Naive thymus-derived CD4-positive, alpha-beta T cell (primary cell): ENCODE data around the gene PSMD7. TPM values are rescaled to one million over a fixed set of nuclear protein-coding genes. Genes with fewer than 3 reads are reported as not detected.
A peak's percentile ranks its signal among the peaks of the same experiment; 100 is the strongest.

ENCODE experiments used
- ATAC-seq: fragments of 150-1000 bp; cut with Tn5 transposase; 2 replicates; pipeline ENCODE4 v1.10.0; 2021; ENCODE audit warnings: mild to moderate bottlenecking, moderate library complexity
- CTCF ChIA-PET: fragments of 350-600 bp; sonication (Branson Sonifier 250); formaldehyde crosslinking; loops from one replicate; lab custom pipeline; 2021; ENCODE audit warnings: antibody characterized with exemption; lab: Charles Lee
- POLR2A ChIA-PET: fragments of 350-600 bp; sonication (Branson Sonifier 250); formaldehyde crosslinking; loops from one replicate; lab custom pipeline; 2021; ENCODE audit warnings: antibody characterized with exemption, inconsistent platforms; lab: Charles Lee
- DNase-seq, 9 donors: peaks; one replicate each; pipeline versions ENCODE4 v3.0.0 to v3.0.0-alpha.2; 2020 to 2022; ENCODE audit warnings: mixed read lengths in 1 of 9
- H3K27ac ChIP-seq: one replicate; pipeline ENCODE4 v1.7.0; 2013; ENCODE audit warnings: mild to moderate bottlenecking, low read depth, low read length, moderate library complexity
- H3K27me3 ChIP-seq, 2 donors: one replicate each; pipeline ENCODE4 v1.7.0; 2013; ENCODE audit warnings: low read length in 2 of 2, mild to moderate bottlenecking in 2 of 2, moderate library complexity in 2 of 2; ENCODE audit not compliant: control insufficient read depth in 2 of 2, insufficient read depth in 2 of 2
- H3K36me3 ChIP-seq, 3 experiments: 1 replicate in 2 of 3; 2 replicates in 1 of 3; pipeline ENCODE4 v1.7.0; 2013; ENCODE audit warnings: low read length in 3 of 3, mild to moderate bottlenecking in 3 of 3, moderate library complexity in 1 of 3; ENCODE audit not compliant: insufficient read depth in 3 of 3, control insufficient read depth in 2 of 3
- H3K4me1 ChIP-seq, 2 donors: one replicate each; pipeline ENCODE4 v1.7.0; 2013; ENCODE audit warnings: low read length in 2 of 2, mild to moderate bottlenecking in 2 of 2, moderate library complexity in 1 of 2; ENCODE audit not compliant: control insufficient read depth in 2 of 2, insufficient read depth in 2 of 2
- H3K4me3 ChIP-seq: 2 replicates; pipeline ENCODE4 v1.7.0; 2013; ENCODE audit warnings: mild to moderate bottlenecking, low read length
- H3K9me3 ChIP-seq, 3 experiments: 1 replicate in 2 of 3; 2 replicates in 1 of 3; pipeline ENCODE4 v1.7.0; 2013; ENCODE audit warnings: low read length in 3 of 3; ENCODE audit not compliant: control insufficient read depth in 2 of 3
- H3K27ac Mint-ChIP-seq, 9 donors: one replicate each; pipeline ENCODE4 v1.8.0; 2020 to 2022; ENCODE audit warnings: mixed read lengths in 9 of 9, mild to moderate bottlenecking in 8 of 9, moderate library complexity in 5 of 9, inconsistent platforms in 2 of 9
- H3K27me3 Mint-ChIP-seq, 5 donors: one replicate each; pipeline ENCODE4 v1.8.0; 2021 to 2022; ENCODE audit warnings: mixed read lengths in 5 of 5, mild to moderate bottlenecking in 1 of 5
- H3K36me3 Mint-ChIP-seq, 5 donors: one replicate each; pipeline ENCODE4 v1.8.0; 2020 to 2022; ENCODE audit warnings: mixed read lengths in 5 of 5, mild to moderate bottlenecking in 3 of 5, inconsistent platforms in 1 of 5
- H3K4me1 Mint-ChIP-seq, 7 donors: one replicate each; pipeline ENCODE4 v1.8.0; 2020 to 2022; ENCODE audit warnings: mixed read lengths in 7 of 7, mild to moderate bottlenecking in 3 of 7, inconsistent platforms in 1 of 7
- H3K4me3 Mint-ChIP-seq, 10 donors: one replicate each; pipeline ENCODE4 v1.8.0; 2020 to 2022; ENCODE audit warnings: mild to moderate bottlenecking in 10 of 10, mixed read lengths in 10 of 10, moderate library complexity in 6 of 10, inconsistent platforms in 2 of 10
- H3K9me3 Mint-ChIP-seq, 11 donors: one replicate each; pipeline ENCODE4 v1.8.0; 2020 to 2022; ENCODE audit warnings: mixed read lengths in 11 of 11, mild to moderate bottlenecking in 4 of 11, inconsistent platforms in 1 of 11, moderate library complexity in 1 of 11
- intact Hi-C, 2 donors: fragments of 100-400 bp; cut with micrococcal nuclease; formaldehyde crosslinking; loops; one replicate each; pipeline ENCODE4 v1.15.1; 2023
- polyA plus RNA-seq, 2 donors: library from polyadenylated mRNA; unstranded; fragments of 300-500 nt; fragmentation: Illumina TruSeq; gene quantifications; one replicate each; pipeline ENCODE4 v1.2.3, GENCODE V29; 2021
- total RNA-seq, 6 experiments: library from RNA in 5 of 6; stranded (reverse) in 5 of 6; gene quantifications; 1 replicate in 5 of 6; 2 replicates in 1 of 6; pipeline ENCODE4 v1.2.3 and lab custom pipeline; 2021 to 2026

The PSMD7 gene
- total and polyA plus RNA-seq, 7 experiments from 2014 or later = 61.1 to 126 (median 86.7) TPM

GRCh38 chr16:74304164-74304834, 7.7 kb downstream of the PSMD7 start:
- H3K4me1 Mint-ChIP-seq = peaks cover 4 to 13% (median 8%) of the 10 kb centered on the region in 7 donors

DNA sequence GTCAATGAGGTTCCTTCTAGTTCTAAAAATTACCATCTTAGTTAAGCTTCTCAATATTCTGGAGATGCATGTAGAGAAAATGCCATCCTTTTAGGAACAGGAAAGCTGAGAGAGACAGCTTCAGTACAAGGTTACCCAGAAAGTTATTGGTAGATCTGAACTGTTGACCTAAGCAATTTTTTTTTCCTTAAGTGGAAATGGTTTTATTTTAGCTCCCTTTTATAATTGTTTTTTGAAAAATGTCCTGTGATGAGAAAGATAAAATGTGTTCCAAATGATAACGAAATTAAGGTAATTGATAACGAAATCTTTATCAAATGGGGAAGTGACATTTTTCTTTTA, 8.2 kb downstream of the PSMD7 start:
- ATAC-seq = no peak
- Mint-ChIP-seq H3K27ac (no peak overlapping the region), H3K4me3 (no peak overlapping the region)

More at GRCh38 chr16:74304164-74304834, 7.7 kb downstream of the PSMD7 start:
- Histone ChIP-seq H3K4me1 (peaks cover 0 to 3% of the 10 kb centered on the region in 2 donors), H3K36me3 (peaks cover 46 to 79% (median 55%) of the 10 kb centered on the region in 3 experiments), H3K9me3 (no peaks in the 10 kb centered on the region), H3K4me3 (no peak overlapping the region), H3K27me3 (no peaks in the 10 kb centered on the region), H3K27ac (no peak overlapping the region)
- Mint-ChIP-seq H3K36me3 (peaks cover 6 to 44% (median 26%) of the 10 kb centered on the region in 5 donors), H3K9me3 (no peaks in the 10 kb centered on the region), H3K27me3 (no peaks in the 10 kb centered on the region), H3K4me3 (no peak overlapping the region), H3K27ac (no peak overlapping the region)
- intact Hi-C loops = no loop called here
- ChIA-PET CTCF (no interaction called here), POLR2A (interaction anchor here (0.6 to 1.3 kb wide), 2 partner anchors 9 to 12 kb away, joined by 3 to 5 read pairs; no protein-coding TSS in a partner anchor)
- ATAC-seq = no peak
- no peak for DNase-seq

DNA sequence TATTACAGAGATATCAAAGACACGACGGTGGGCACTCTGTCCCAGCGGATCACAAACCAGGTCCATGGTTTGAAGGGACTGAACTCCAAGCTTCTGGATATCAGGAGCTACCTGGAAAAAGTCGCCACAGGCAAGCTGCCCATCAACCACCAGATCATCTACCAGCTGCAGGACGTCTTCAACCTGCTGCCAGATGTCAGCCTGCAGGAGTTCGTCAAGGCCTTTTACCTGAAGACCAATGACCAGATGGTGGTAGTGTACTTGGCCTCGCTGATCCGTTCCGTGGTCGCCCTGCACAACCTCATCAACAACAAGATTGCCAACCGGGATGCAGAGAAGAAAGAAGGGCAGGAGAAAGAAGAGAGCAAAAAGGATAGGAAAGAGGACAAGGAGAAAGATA, 8.7 kb downstream of the PSMD7 start:
- Mint-ChIP-seq H3K27ac (peak overlapping the region in 1 of 9 donors; percentile 61), H3K36me3 (peaks cover 6 to 40% (median 21%) of the 10 kb centered on the region in 5 donors), H3K9me3 (no peaks in the 10 kb centered on the region), H3K4me3 (no peak overlapping the region), H3K27me3 (no peaks in the 10 kb centered on the region), H3K4me1 (peaks cover 0 to 4% (median 3%) of the 10 kb centered on the region in 7 donors)
- Histone ChIP-seq H3K9me3 (no peaks in the 10 kb centered on the region), H3K4me1 (no peaks in the 10 kb centered on the region), H3K36me3 (peaks cover 46 to 74% (median 50%) of the 10 kb centered on the region in 3 experiments), H3K27me3 (no peaks in the 10 kb centered on the region), H3K27ac (no peak overlapping the region), H3K4me3 (no peak overlapping the region)
- intact Hi-C loops = loop anchor here in 1 of 2 donors (5.0 kb wide), 1 partner anchor 127 kb away; no protein-coding TSS in a partner anchor
- no peak for ATAC-seq
- POLR2A ChIA-PET = interaction anchor here (1.3 to 3.8 kb wide), 2 partner anchors 8 to 11 kb away, joined by 5 to 19 read pairs; partner anchors contain the start of gene PSMD7
- no peak for DNase-seq
- CTCF ChIA-PET = no interaction called here

More for the DNA sequence above, 8.2 kb downstream of the PSMD7 start:
- peaks cover 6 to 44% (median 24%) of the 10 kb centered on the region in 5 donors for H3K36me3 Mint-ChIP-seq
- intact Hi-C loops = loop anchor here in 1 of 2 donors (5.0 kb wide), 1 partner anchor 127 kb away; no protein-coding TSS in a partner anchor
- Histone ChIP-seq H3K27ac (no peak overlapping the region), H3K27me3 (no peaks in the 10 kb centered on the region), H3K4me1 (peaks cover 0 to 1% of the 10 kb centered on the region in 2 donors), H3K9me3 (no peaks in the 10 kb centered on the region), H3K4me3 (no peak overlapping the region), H3K36me3 (peaks cover 46 to 78% (median 53%) of the 10 kb centered on the region in 3 experiments)
- CTCF ChIA-PET = no interaction called here
- no peak for DNase-seq
- POLR2A ChIA-PET = interaction anchor here (0.6 to 1.3 kb wide), 2 partner anchors 9 to 11 kb away, joined by 3 to 5 read pairs; no protein-coding TSS in a partner anchor
- H3K4me1 Mint-ChIP-seq = peaks cover 0 to 8% (median 5%) of the 10 kb centered on the region in 7 donors
- H3K9me3 Mint-ChIP-seq = no peaks in the 10 kb centered on the region
- H3K27me3 Mint-ChIP-seq = no peaks in the 10 kb centered on the region

DNA sequence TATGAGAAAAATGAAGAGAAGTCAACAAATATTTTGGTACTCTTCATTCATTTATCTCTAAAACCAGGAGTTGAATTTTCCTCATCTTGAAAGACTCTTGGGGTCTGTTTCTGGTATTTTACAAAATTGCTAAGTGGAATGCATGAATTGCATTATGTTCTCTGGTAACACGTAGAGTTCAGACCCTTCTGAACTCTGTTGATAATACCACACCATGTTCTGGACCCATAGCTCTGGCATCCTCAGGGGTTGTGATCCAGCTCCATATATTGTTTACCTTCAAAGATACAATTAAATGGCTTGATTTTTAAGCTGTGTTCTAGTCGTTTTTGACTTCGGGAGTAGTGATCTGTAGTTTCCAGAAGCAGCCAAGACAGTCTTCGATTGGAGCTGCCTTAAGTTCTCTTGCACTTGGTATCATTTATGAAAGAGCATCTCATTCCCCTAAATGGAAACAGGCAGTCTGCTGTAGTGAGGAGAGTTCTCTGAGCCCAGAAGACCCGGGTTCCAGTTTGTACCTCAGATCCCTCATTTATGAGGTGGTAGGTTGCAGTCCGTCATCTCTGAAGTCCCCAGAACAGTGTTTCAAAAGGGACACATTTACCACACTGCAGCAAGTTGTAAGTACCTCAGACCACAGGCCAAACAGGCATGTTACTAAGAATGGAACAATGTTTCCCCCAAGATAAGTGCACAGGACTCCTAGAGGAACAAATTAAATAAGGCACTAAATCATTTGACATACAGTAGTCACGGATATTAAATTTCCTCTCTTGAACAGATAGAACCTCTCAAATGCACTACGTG, 9.6 kb downstream of the PSMD7 start:
- Histone ChIP-seq H3K27me3 (no peaks in the 10 kb centered on the region), H3K4me1 (no peaks in the 10 kb centered on the region), H3K4me3 (no peak overlapping the region), H3K36me3 (peaks cover 41 to 65% (median 41%) of the 10 kb centered on the region in 3 experiments), H3K9me3 (no peaks in the 10 kb centered on the region), H3K27ac (peak overlapping the region; percentile 11)
- ChIA-PET CTCF (interaction anchor here (0.6 kb wide), 1 partner anchor 130 kb away, joined by 3 read pairs; no protein-coding TSS in a partner anchor), POLR2A (interaction anchor here (3.8 kb wide), 1 partner anchor 9 kb away, joined by 19 read pairs; the partner anchor contains the start of gene PSMD7)
- H3K27me3 Mint-ChIP-seq = no peaks in the 10 kb centered on the region
- H3K4me1 Mint-ChIP-seq = peaks cover 0 to 4% (median 1%) of the 10 kb centered on the region in 7 donors
- intact Hi-C loops = loop anchor here in 1 of 2 donors (5.0 kb wide), 1 partner anchor 126 kb away; no protein-coding TSS in a partner anchor
- DNase-seq (no peak), ATAC-seq (no peak)
- peak overlapping the region in 2 of 9 donors; percentile 38 to 46 for H3K27ac Mint-ChIP-seq
- H3K9me3 Mint-ChIP-seq = no peaks in the 10 kb centered on the region
- H3K4me3 Mint-ChIP-seq = no peak overlapping the region
- H3K36me3 Mint-ChIP-seq = peaks cover 6 to 36% (median 17%) of the 10 kb centered on the region in 5 donors

- POLR2A ChIA-PET = interaction anchor here (3.8 kb wide), 1 partner anchor 10 kb away, joined by 19 read pairs; the partner anchor contains the start of gene PSMD7
- no peak for DNase-seq
- H3K27ac ChIP-seq = peak overlapping the region; percentile 11
- Mint-ChIP-seq H3K9me3 (no peaks in the 10 kb centered on the region), H3K4me3 (no peak overlapping the region), H3K27ac (peak overlapping the region in 3 of 9 donors; percentile 13 to 45 (median 14)), H3K27me3 (no peaks in the 10 kb centered on the region), H3K36me3 (peaks cover 6 to 27% (median 14%) of the 10 kb centered on the region in 5 donors), H3K4me1 (peaks cover 0 to 4% (median 0%) of the 10 kb centered on the region in 7 donors)
- ATAC-seq = no peak
- H3K4me3 ChIP-seq = no peak overlapping the region
- no peaks in the 10 kb centered on the region for H3K4me1 ChIP-seq
- intact Hi-C loops = loop anchor here in 1 of 2 donors (5.0 kb wide), 1 partner anchor 125 kb away; no protein-coding TSS in a partner anchor
- no peaks in the 10 kb centered on the region for H3K27me3 ChIP-seq
- no peaks in the 10 kb centered on the region for H3K9me3 ChIP-seq
- H3K36me3 ChIP-seq = peaks cover 29 to 53% (median 29%) of the 10 kb centered on the region in 3 experiments
- CTCF ChIA-PET = interaction anchor here (1.0 kb wide), 1 partner anchor 11 kb away, joined by 5 read pairs; the partner anchor contains the start of gene PSMD7
These were observed 10.8 kb downstream of the PSMD7 start for GRCh38 chr16:74307383-74307782.
